Mesendoderm (in vitro differentiated cells): ENCODE data around the gene LARP4B.

ENCODE experiments used
- DNase-seq: peaks from one replicate; pipeline ENCODE4 v3.0.0; 2013
- H2AK5ac ChIP-seq: 2 replicates; pipeline ENCODE4 v1.6.1; 2013; ENCODE audit warnings: low read length, inconsistent platforms
- H2BK120ac ChIP-seq: 2 replicates; pipeline ENCODE4 v1.6.1; 2013; ENCODE audit warnings: low read depth, mild to moderate bottlenecking, low read length, moderate library complexity, mixed read lengths
- H2BK15ac ChIP-seq: replicated peaks from 2 replicates; pipeline ENCODE4 v1.6.1; 2013; ENCODE audit warnings: low read depth, mild to moderate bottlenecking, moderate library complexity
- H2BK5ac ChIP-seq: 2 replicates; pipeline ENCODE4 v1.6.1; 2013; ENCODE audit warnings: low read length, inconsistent platforms
- H3K18ac ChIP-seq: 2 replicates; pipeline ENCODE4 v1.6.1; 2013; ENCODE audit warnings: mild to moderate bottlenecking, low read length, mixed read lengths
- H3K23ac ChIP-seq: one replicate; pipeline ENCODE4 v1.6.1; 2013; ENCODE audit warnings: low read length
- H3K27ac ChIP-seq: 2 replicates; pipeline ENCODE4 v1.5.1; 2013; ENCODE audit warnings: low read depth, mild to moderate bottlenecking, inconsistent platforms, low read length, moderate library complexity
- H3K27me3 ChIP-seq: 2 replicates; pipeline ENCODE4 v1.6.1; 2013; ENCODE audit warnings: low read length, control low read depth, mild to moderate bottlenecking, inconsistent platforms; ENCODE audit not compliant: insufficient read depth, poor library complexity
- H3K36me3 ChIP-seq: 2 replicates; pipeline ENCODE4 v1.6.1; 2013; ENCODE audit warnings: low read length, inconsistent platforms; ENCODE audit not compliant: control insufficient read depth, insufficient read depth
- H3K4ac ChIP-seq: one replicate; pipeline ENCODE4 v1.6.1; 2013; ENCODE audit warnings: low read depth, mild to moderate bottlenecking, low read length, moderate library complexity
- H3K4me1 ChIP-seq: 2 replicates; pipeline ENCODE4 v1.6.1; 2013; ENCODE audit warnings: low read depth, low read length, inconsistent platforms; ENCODE audit not compliant: control insufficient read depth
- H3K4me2 ChIP-seq: 2 replicates; pipeline ENCODE4 v1.6.1; 2013; ENCODE audit warnings: low read length
- H3K4me3 ChIP-seq: 2 replicates; pipeline ENCODE4 v1.5.1; 2013; ENCODE audit warnings: mild to moderate bottlenecking, low read length
- H3K56ac ChIP-seq: one replicate; pipeline ENCODE4 v1.6.1; 2013; ENCODE audit warnings: low read length
- H3K79me1 ChIP-seq: 2 replicates; pipeline ENCODE4 v1.6.1; 2013; ENCODE audit warnings: low read length, inconsistent platforms
- H3K79me2 ChIP-seq: 2 replicates; pipeline ENCODE4 v1.6.1; 2013; ENCODE audit warnings: mild to moderate bottlenecking, low read length; ENCODE audit not compliant: control insufficient read depth, insufficient read depth
- H3K9ac ChIP-seq: 2 replicates; pipeline ENCODE4 v1.6.1; 2013; ENCODE audit warnings: low read length, inconsistent platforms
- H4K5ac ChIP-seq: one replicate; pipeline ENCODE4 v1.6.1; 2013; ENCODE audit warnings: low read length
- H4K8ac ChIP-seq: one replicate; pipeline ENCODE4 v1.6.1; 2013; ENCODE audit warnings: low read depth, mild to moderate bottlenecking, control low read depth, low read length, moderate library complexity
- WGBS: extraction: QIAGEN DNeasy Blood & Tissue Kit; methylation state at CpG from one replicate; pipeline ENCODE4 v1.1.7; 2013; ENCODE audit warnings: low lambda C conversion rate, missing lambda C conversion rate; ENCODE audit not compliant: insufficient coverage; ENCODE audit errors: extremely low coverage; 5-methylcytosine and 5-hydroxymethylcytosine counted together

LARP4B gene

GRCh38 chr10:842795-843194 lies 88.7 kb downstream of the LARP4B start:
- Histone ChIP-seq H3K23ac (no peak overlapping the region), H2BK120ac (no peak overlapping the region), H3K79me1 (peaks cover 26% of the 10 kb centered on the region), H4K5ac (no peak overlapping the region), H3K18ac (no peak overlapping the region), H3K4me1 (peaks cover 1% of the 10 kb centered on the region), H3K27ac (no peak overlapping the region), H3K4me2 (no peak overlapping the region), H3K56ac (no peak overlapping the region), H2BK15ac (no peak overlapping the region), H3K27me3 (no peaks in the 10 kb centered on the region), H3K36me3 (peaks cover 3% of the 10 kb centered on the region), H3K9ac (no peak overlapping the region), H4K8ac (no peak overlapping the region), H2BK5ac (no peak overlapping the region), H3K79me2 (peaks cover 20% of the 10 kb centered on the region), H3K4ac (no peak overlapping the region), H3K4me3 (no peak overlapping the region), H2AK5ac (no peak overlapping the region)
- DNase-seq = no peak
- no CpG with 5 or more reads among the region's 6 CpGs for WGBS

- Histone ChIP-seq H3K4me3 (no peak overlapping the region), H3K36me3 (peaks cover 3% of the 10 kb centered on the region), H3K4ac (no peak overlapping the region), H3K27ac (no peak overlapping the region), H2BK120ac (no peak overlapping the region), H3K79me1 (peaks cover 23% of the 10 kb centered on the region), H2AK5ac (no peak overlapping the region), H2BK5ac (no peak overlapping the region), H3K18ac (no peak overlapping the region), H3K9ac (no peak overlapping the region), H3K27me3 (no peaks in the 10 kb centered on the region), H3K4me2 (no peak overlapping the region), H3K4me1 (no peaks in the 10 kb centered on the region), H4K5ac (no peak overlapping the region), H3K56ac (no peak overlapping the region), H3K79me2 (peaks cover 13% of the 10 kb centered on the region), H3K23ac (no peak overlapping the region), H4K8ac (no peak overlapping the region), H2BK15ac (no peak overlapping the region)
- DNase-seq = no peak
- no CpG with 5 or more reads among the region's 5 CpGs for WGBS
These were observed 90.0 kb downstream of the LARP4B start for GRCh38 chr10:841535-841934.

- Histone ChIP-seq H2BK15ac (no peak overlapping the region), H3K23ac (no peak overlapping the region), H3K79me2 (peaks cover 2% of the 10 kb centered on the region), H3K56ac (no peak overlapping the region), H3K9ac (no peak overlapping the region), H3K27me3 (no peaks in the 10 kb centered on the region), H2AK5ac (no peak overlapping the region), H2BK5ac (no peak overlapping the region), H3K79me1 (peaks cover 15% of the 10 kb centered on the region), H3K4me3 (no peak overlapping the region), H3K36me3 (peaks cover 3% of the 10 kb centered on the region), H4K8ac (no peak overlapping the region), H4K5ac (no peak overlapping the region), H3K4ac (no peak overlapping the region), H2BK120ac (no peak overlapping the region), H3K18ac (no peak overlapping the region), H3K27ac (no peak overlapping the region), H3K4me2 (no peak overlapping the region), H3K4me1 (no peaks in the 10 kb centered on the region)
- no peak for DNase-seq
- WGBS = no CpG with 5 or more reads among the region's 9 CpGs
These were observed 91.8 kb downstream of the LARP4B start for GRCh38 chr10:839550-840205.

GRCh38 chr10:836782-837181 lies 94.7 kb downstream of the LARP4B start:
- Histone ChIP-seq H3K23ac (no peak overlapping the region), H3K4me1 (no peaks in the 10 kb centered on the region), H3K9ac (no peak overlapping the region), H3K79me1 (peaks cover 15% of the 10 kb centered on the region), H4K5ac (no peak overlapping the region), H3K56ac (no peak overlapping the region), H3K4me2 (no peak overlapping the region), H4K8ac (no peak overlapping the region), H3K79me2 (peaks cover 2% of the 10 kb centered on the region), H2BK5ac (no peak overlapping the region), H3K4ac (no peak overlapping the region), H3K4me3 (no peak overlapping the region), H3K36me3 (no peaks in the 10 kb centered on the region), H2BK120ac (no peak overlapping the region), H2BK15ac (no peak overlapping the region), H2AK5ac (no peak overlapping the region), H3K18ac (no peak overlapping the region), H3K27me3 (no peaks in the 10 kb centered on the region), H3K27ac (no peak overlapping the region)
- DNase-seq = no peak
- WGBS = no CpG with 5 or more reads among the region's 7 CpGs

GRCh38 chr10:834493-834892 lies 97.0 kb downstream of the LARP4B start:
- no peaks in the 10 kb centered on the region for H3K36me3 ChIP-seq

GRCh38 chr10:829241-829640 lies 102.3 kb downstream of the LARP4B start:
- H3K4me1 ChIP-seq = no peaks in the 10 kb centered on the region
- H3K23ac ChIP-seq = no peak overlapping the region
- H3K4ac ChIP-seq = no peak overlapping the region
- no peak overlapping the region for H4K8ac ChIP-seq
- no peak for DNase-seq
- no peak overlapping the region for H3K18ac ChIP-seq
- H2BK120ac ChIP-seq = no peak overlapping the region
- H3K4me2 ChIP-seq = no peak overlapping the region
- H3K27me3 ChIP-seq = no peaks in the 10 kb centered on the region
- peaks cover 10% of the 10 kb centered on the region for H3K36me3 ChIP-seq
- H2BK15ac ChIP-seq = no peak overlapping the region
- no peak overlapping the region for H2BK5ac ChIP-seq
- H2AK5ac ChIP-seq = no peak overlapping the region
- H3K79me1 ChIP-seq = peaks cover 13% of the 10 kb centered on the region
- no CpG with 5 or more reads among the region's 10 CpGs for WGBS
- H3K27ac ChIP-seq = no peak overlapping the region
- no peak overlapping the region for H3K56ac ChIP-seq
- H3K9ac ChIP-seq = no peak overlapping the region
- no peaks in the 10 kb centered on the region for H3K79me2 ChIP-seq
- H4K5ac ChIP-seq = no peak overlapping the region
- H3K4me3 ChIP-seq = no peak overlapping the region

More at GRCh38 chr10:834493-834892, 97.0 kb downstream of the LARP4B start:
- Histone ChIP-seq H4K5ac (no peak overlapping the region), H2BK5ac (no peak overlapping the region), H2BK120ac (no peak overlapping the region), H3K4me1 (no peaks in the 10 kb centered on the region), H4K8ac (no peak overlapping the region), H3K27ac (no peak overlapping the region), H2AK5ac (no peak overlapping the region), H3K18ac (no peak overlapping the region), H3K9ac (no peak overlapping the region), H3K56ac (no peak overlapping the region), H3K23ac (no peak overlapping the region), H3K4me3 (no peak overlapping the region), H3K79me2 (peaks cover 2% of the 10 kb centered on the region), H3K27me3 (no peaks in the 10 kb centered on the region), H2BK15ac (no peak overlapping the region), H3K79me1 (peaks cover 12% of the 10 kb centered on the region), H3K4me2 (no peak overlapping the region), H3K4ac (no peak overlapping the region)
- WGBS = no CpG with 5 or more reads among the region's 5 CpGs
- no peak for DNase-seq
